Measurements from ENCODE around the gene SLC2A2.

Gene SLC2A2

DNA sequence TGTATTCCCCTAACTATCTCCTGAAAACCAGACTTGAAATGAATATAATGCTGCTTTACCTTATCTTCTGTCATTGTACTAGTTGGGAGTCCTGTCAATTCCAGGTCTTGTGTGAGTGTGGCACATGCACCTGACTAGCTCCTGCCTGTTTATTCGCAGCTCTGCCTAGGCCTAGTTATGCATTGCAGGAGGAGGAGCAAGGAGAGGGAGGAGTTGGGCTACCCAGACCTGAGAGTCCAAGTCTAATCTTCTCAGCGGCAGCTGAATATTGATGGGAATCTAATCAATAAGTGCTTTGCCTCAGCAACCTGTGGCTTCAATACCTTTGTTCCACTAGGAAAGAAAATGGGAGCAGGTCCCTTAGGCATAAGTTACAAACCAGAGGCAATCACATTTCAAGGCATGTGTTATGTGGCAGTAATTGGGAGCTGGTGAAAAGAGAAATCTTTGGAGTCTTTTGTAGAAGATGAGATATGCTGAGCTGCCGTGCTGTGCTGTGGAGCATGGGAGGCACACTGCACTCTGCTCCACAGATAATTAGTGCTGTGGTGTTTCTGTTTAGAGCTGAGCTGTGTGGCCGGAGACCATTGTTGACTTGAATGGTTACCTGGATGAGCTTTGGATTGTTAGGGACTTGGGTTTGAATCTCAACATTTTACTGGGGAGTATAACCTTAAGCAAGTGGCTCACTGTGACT is at the start of gene SLC2A2:
Gene SLC2A2, minus strand, starts transcription at position 124 of the 697 bp plus-strand sequence. Its CDS starts 50 bp downstream, at position 74.
- Histone ChIP-seq H3K9me2 (replicated peaks; ENCODE audit: low read depth, low read length) (no peaks in the 10 kb centered on the region), H3K9me3 (ENCODE audit: insufficient read depth, low read depth, low read length) (no peaks in the 10 kb centered on the region), H2AFZ (ENCODE audit: low read length) (no peak within 1 kb of the TSS), H3K79me2 (ENCODE audit: insufficient read depth, low read length) (no peaks in the 10 kb centered on the region), H4K20me1 (ENCODE audit: insufficient read depth, low read length, poor library complexity, severe bottlenecking) (no peaks in the 10 kb centered on the region), H3K27me3 (ENCODE audit: insufficient read depth, low read length, poor library complexity, severe bottlenecking) (no peaks in the 10 kb centered on the region), H3F3A (ENCODE audit: low read depth) (no peaks in the 10 kb centered on the region), H3K4me3 (ENCODE audit: low read length, poor library complexity, severe bottlenecking) (no peak within 1 kb of the TSS), H3K36me3 (ENCODE audit: insufficient read depth, low read length) (no peaks in the 10 kb centered on the region), H3K9ac (ENCODE audit: low read depth, low read length, poor library complexity, severe bottlenecking) (no peak within 1 kb of the TSS), H3K4me1 (ENCODE audit: insufficient read depth, low read length, poor library complexity, severe bottlenecking) (no peaks in the 10 kb centered on the region), H3K4me2 (ENCODE audit: low read depth, low read length, poor library complexity, severe bottlenecking) (no peak within 1 kb of the TSS)
- TF ChIP-seq EZH2phosphoT487 (IDR thresholded peaks at IDR 0.05; ENCODE audit: borderline replicate concordance) = no peak
- TF ChIP-seq, protein P1, sequence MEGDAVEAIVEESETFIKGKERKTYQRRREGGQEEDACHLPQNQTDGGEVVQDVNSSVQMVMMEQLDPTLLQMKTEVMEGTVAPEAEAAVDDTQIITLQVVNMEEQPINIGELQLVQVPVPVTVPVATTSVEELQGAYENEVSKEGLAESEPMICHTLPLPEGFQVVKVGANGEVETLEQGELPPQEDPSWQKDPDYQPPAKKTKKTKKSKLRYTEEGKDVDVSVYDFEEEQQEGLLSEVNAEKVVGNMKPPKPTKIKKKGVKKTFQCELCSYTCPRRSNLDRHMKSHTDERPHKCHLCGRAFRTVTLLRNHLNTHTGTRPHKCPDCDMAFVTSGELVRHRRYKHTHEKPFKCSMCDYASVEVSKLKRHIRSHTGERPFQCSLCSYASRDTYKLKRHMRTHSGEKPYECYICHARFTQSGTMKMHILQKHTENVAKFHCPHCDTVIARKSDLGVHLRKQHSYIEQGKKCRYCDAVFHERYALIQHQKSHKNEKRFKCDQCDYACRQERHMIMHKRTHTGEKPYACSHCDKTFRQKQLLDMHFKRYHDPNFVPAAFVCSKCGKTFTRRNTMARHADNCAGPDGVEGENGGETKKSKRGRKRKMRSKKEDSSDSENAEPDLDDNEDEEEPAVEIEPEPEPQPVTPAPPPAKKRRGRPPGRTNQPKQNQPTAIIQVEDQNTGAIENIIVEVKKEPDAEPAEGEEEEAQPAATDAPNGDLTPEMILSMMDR (conservative IDR thresholded peaks at IDR 0.05; ENCODE audit: low read length) = no peak

DNA sequence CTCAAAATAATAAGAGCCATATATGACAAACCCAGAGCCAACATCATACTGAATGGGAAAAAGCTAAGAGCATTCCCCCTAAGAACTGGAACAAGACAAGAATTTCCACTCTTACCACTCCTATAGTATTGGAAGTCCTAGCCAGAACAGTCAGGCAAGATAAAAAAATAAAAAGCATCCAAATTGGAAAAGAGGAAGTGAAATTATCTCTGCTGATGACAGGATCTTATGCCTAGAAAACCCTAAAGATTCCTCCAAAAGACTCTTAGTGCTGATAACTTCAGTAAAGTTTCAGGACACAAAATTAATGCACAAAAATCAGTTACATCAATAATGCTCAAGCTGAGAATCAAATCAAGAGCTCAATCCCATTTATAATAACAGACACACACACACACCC is 45.9 kb upstream of the SLC2A2 start:
- H3K36me3 ChIP-seq (ENCODE audit: insufficient read depth, low read length) = peaks cover 53% of the 10 kb centered on the region; the same call in 1 of the 2 replicates
- H3K4me3 ChIP-seq (ENCODE audit: low read length, poor library complexity, severe bottlenecking) = no peak overlapping the region
- no peaks in the 10 kb centered on the region for H3K27me3 ChIP-seq (ENCODE audit: insufficient read depth, low read length, poor library complexity, severe bottlenecking)
- no peaks in the 10 kb centered on the region for H4K20me1 ChIP-seq (ENCODE audit: insufficient read depth, low read length, poor library complexity, severe bottlenecking)
- H3K4me1 ChIP-seq (ENCODE audit: insufficient read depth, low read length, poor library complexity, severe bottlenecking) = no peaks in the 10 kb centered on the region
- H3F3A ChIP-seq (ENCODE audit: low read depth) = no peaks in the 10 kb centered on the region
- H2AFZ ChIP-seq (ENCODE audit: low read length) = no peak overlapping the region
- H3K4me2 ChIP-seq (ENCODE audit: low read depth, low read length, poor library complexity, severe bottlenecking) = no peak overlapping the region
- no peaks in the 10 kb centered on the region for H3K9me2 ChIP-seq (replicated peaks; ENCODE audit: low read depth, low read length)
- no peaks in the 10 kb centered on the region for H3K9me3 ChIP-seq (ENCODE audit: insufficient read depth, low read depth, low read length)
- no peaks in the 10 kb centered on the region for H3K79me2 ChIP-seq (ENCODE audit: insufficient read depth, low read length)
- TF ChIP-seq, protein P1 (conservative IDR thresholded peaks at IDR 0.05; ENCODE audit: low read length) = no peak
- no peak for TF ChIP-seq EZH2phosphoT487 (IDR thresholded peaks at IDR 0.05; ENCODE audit: borderline replicate concordance)
- H3K9ac ChIP-seq (ENCODE audit: low read depth, low read length, poor library complexity, severe bottlenecking) = no peak overlapping the region

DNA sequence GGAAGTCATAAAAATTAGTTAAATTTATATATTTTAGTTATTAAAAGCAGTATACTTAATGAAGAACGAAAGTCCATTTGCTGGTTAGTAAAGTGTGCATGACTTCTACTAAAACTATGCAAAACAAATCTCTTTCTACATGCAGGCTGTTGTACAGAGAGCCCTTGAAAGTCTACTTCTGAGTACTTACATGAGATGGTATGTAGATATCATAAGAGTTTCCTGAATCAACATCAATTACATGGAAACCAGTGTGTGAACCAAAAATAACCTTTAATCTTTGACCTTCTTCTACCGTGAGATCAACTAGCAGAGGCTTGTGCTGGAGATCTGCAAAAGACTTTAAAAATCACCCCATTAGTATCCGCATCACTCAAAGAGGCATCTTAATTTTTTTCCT is 42.1 kb upstream of the SLC2A2 start:
- no peak overlapping the region for H3K9ac ChIP-seq (ENCODE audit: low read depth, low read length, poor library complexity, severe bottlenecking)
- no peaks in the 10 kb centered on the region for H3K4me1 ChIP-seq (ENCODE audit: insufficient read depth, low read length, poor library complexity, severe bottlenecking)
- H2AFZ ChIP-seq (ENCODE audit: low read length) = no peak overlapping the region
- H3K9me2 ChIP-seq (replicated peaks; ENCODE audit: low read depth, low read length) = no peaks in the 10 kb centered on the region
- H3F3A ChIP-seq (ENCODE audit: low read depth) = no peaks in the 10 kb centered on the region
- peaks cover 64% of the 10 kb centered on the region; the same call in 1 of the 2 replicates for H3K36me3 ChIP-seq (ENCODE audit: insufficient read depth, low read length)
- TF ChIP-seq, protein P1 (conservative IDR thresholded peaks at IDR 0.05; ENCODE audit: low read length) = no peak
- no peak for TF ChIP-seq EZH2phosphoT487 (IDR thresholded peaks at IDR 0.05; ENCODE audit: borderline replicate concordance)
- no peaks in the 10 kb centered on the region for H4K20me1 ChIP-seq (ENCODE audit: insufficient read depth, low read length, poor library complexity, severe bottlenecking)
- H3K27me3 ChIP-seq (ENCODE audit: insufficient read depth, low read length, poor library complexity, severe bottlenecking) = no peaks in the 10 kb centered on the region
- no peaks in the 10 kb centered on the region for H3K79me2 ChIP-seq (ENCODE audit: insufficient read depth, low read length)
- H3K9me3 ChIP-seq (ENCODE audit: insufficient read depth, low read depth, low read length) = no peaks in the 10 kb centered on the region
- H3K4me2 ChIP-seq (ENCODE audit: low read depth, low read length, poor library complexity, severe bottlenecking) = no peak overlapping the region
- H3K4me3 ChIP-seq (ENCODE audit: low read length, poor library complexity, severe bottlenecking) = no peak overlapping the region

Data from Loucy (cell line).